GM12865 (cell line): ENCODE measurements around the gene CTDSP1.

Experiments
- DNase-seq: peaks from one replicate; pipeline ENCODE4 v3.0.0; 2010; ENCODE audit warnings: low read depth
- H3K4me3 ChIP-seq: 2 replicates; pipeline ENCODE4 v1.5.1; 2011; ENCODE audit warnings: mild to moderate bottlenecking, low read depth, low read length, control low read depth
- CTCF ChIP-seq: IDR thresholded peaks from 2 replicates; pipeline ENCODE4 v1.5.1; 2011; ENCODE audit warnings: low read length, control low read depth, low read depth, inconsistent platforms; ENCODE audit not compliant: insufficient read depth; ENCODE audit errors: missing control alignments

The CTDSP1 gene

GRCh38 chr2:218444692-218445357 lies 45.2 kb downstream of the CTDSP1 start:
- DNase-seq = no peak
- TF ChIP-seq CTCF = no peak
- no peak overlapping the region for H3K4me3 ChIP-seq

GRCh38 chr2:218445602-218446001 lies 45.9 kb downstream of the CTDSP1 start:
- no peak for TF ChIP-seq CTCF
- H3K4me3 ChIP-seq = no peak overlapping the region
- DNase-seq = no peak

- DNase-seq = no peak
- H3K4me3 ChIP-seq = no peak overlapping the region
- no peak for TF ChIP-seq CTCF
Measured at GRCh38 chr2:218446547-218446946, 46.9 kb downstream of the CTDSP1 start.

GRCh38 chr2:218447072-218447471 lies 47.4 kb downstream of the CTDSP1 start:
- DNase-seq = no peak
- H3K4me3 ChIP-seq = no peak overlapping the region
- no peak for TF ChIP-seq CTCF

GRCh38 chr2:218448934-218449333 lies 49.3 kb downstream of the CTDSP1 start:
- no peak for TF ChIP-seq CTCF

GRCh38 chr2:218452079-218452478 lies 52.4 kb downstream of the CTDSP1 start:
- no peak for TF ChIP-seq CTCF
- DNase-seq = no peak
- no peak overlapping the region for H3K4me3 ChIP-seq

More at GRCh38 chr2:218448934-218449333, 49.3 kb downstream of the CTDSP1 start:
- DNase-seq = no peak
- no peak overlapping the region for H3K4me3 ChIP-seq
